ENCODE measurements around the gene ALDOB. TPM values are rescaled to one million over a fixed set of nuclear protein-coding genes. Genes with fewer than 3 reads are reported as not detected.

ALDOB gene
- total RNA-seq, 2 experiments from 2014 or later = not detected

- no peak for DNase-seq
- peaks cover 2% of the 10 kb centered on the region for H3K4me1 Mint-ChIP-seq (ENCODE audit: low read depth)
- H3K36me3 Mint-ChIP-seq (ENCODE audit: low read depth) = no peaks in the 10 kb centered on the region
- no peak overlapping the region for H3K27ac Mint-ChIP-seq
- H3K4me3 Mint-ChIP-seq = no peak overlapping the region
- H3K27me3 Mint-ChIP-seq (ENCODE audit: low read depth) = peaks cover 27% of the 10 kb centered on the region
- no peaks in the 10 kb centered on the region for H3K9me3 Mint-ChIP-seq
- intact Hi-C loops (cut with micrococcal nuclease) = no loop called here
- CTCF ChIA-PET = no interaction called here
These were observed 576 bp downstream of the ALDOB start for GRCh38 chr9:101434998-101435397.

DNA sequence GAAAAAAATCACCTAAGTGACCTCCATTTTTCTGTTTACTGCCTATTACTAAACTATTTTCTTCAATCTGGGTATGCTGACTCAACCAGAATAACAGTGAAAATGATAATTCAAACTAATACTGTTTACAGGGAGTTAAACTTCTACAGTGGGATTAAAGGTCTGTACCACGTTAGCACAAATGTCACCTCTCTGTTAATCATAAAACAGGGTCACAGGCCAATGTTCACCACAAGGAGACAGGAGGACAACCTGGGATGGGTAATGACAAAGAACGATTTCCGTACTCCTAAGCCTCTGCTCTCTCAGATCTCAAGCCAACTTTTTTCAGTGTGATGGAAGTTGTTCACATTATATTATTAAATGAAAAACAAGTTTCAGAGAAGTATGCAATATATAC is 2.3 kb downstream of the ALDOB start:
- H3K9me3 Mint-ChIP-seq = no peaks in the 10 kb centered on the region
- DNase-seq = no peak
- intact Hi-C loops (cut with micrococcal nuclease) = no loop called here
- no peaks in the 10 kb centered on the region for H3K36me3 Mint-ChIP-seq (ENCODE audit: low read depth)
- no peak overlapping the region for H3K4me3 Mint-ChIP-seq
- H3K27ac Mint-ChIP-seq = no peak overlapping the region
- peaks cover 30% of the 10 kb centered on the region for H3K27me3 Mint-ChIP-seq (ENCODE audit: low read depth)
- CTCF ChIA-PET = no interaction called here
- H3K4me1 Mint-ChIP-seq (ENCODE audit: low read depth) = peaks cover 2% of the 10 kb centered on the region

DNA sequence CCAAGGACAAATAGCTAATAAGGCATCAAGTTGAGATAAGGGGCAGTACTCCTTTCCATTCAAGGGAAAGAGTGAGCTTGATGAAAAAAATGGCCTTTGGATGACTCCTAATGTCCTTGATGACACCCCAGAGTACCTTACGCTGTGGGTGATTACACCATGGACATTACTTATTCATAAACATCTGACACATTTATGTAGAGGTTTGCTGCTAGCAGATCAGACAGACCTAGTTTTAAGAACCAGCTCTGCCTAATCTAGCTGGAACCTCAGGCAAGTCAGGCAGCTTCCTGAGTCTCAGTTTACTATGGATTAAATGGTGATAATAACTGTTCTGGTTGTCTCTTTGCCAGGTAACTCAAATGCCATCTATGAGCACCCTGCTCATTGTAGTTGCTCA is 2.8 kb downstream of the ALDOB start:
- intact Hi-C loops (cut with micrococcal nuclease) = no loop called here
- CTCF ChIA-PET = interaction anchor here (1.3 to 2.1 kb wide), 2 partner anchors 16 to 26 kb away, joined by 5 to 6 read pairs; no protein-coding TSS in a partner anchor
- Mint-ChIP-seq H3K27me3 (ENCODE audit: low read depth) (peaks cover 30% of the 10 kb centered on the region), H3K27ac (no peak overlapping the region), H3K9me3 (no peaks in the 10 kb centered on the region), H3K36me3 (ENCODE audit: low read depth) (no peaks in the 10 kb centered on the region), H3K4me1 (ENCODE audit: low read depth) (peaks cover 2% of the 10 kb centered on the region), H3K4me3 (no peak overlapping the region)
- no peak for DNase-seq

DNA sequence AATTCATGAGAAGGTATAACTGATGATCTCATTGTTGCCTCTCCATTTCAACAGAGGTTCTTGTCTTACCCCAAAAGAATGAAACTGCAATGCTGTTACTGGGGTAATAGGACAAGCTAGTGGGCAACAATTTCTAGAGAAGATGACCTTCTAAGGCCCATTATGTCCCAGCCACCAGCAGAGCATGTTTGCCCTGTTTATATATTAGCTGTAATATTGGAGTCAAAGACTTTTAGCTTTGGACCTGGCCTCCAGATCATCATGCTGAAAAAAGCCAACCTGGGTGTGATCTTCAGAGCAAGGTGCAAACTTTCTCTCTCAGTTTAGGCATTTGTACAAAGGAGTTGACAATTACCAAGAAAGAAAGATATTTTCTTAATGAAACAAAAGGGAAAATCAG is 3.4 kb downstream of the ALDOB start:
- DNase-seq = no peak
- Mint-ChIP-seq H3K4me1 (ENCODE audit: low read depth) (peaks cover 2% of the 10 kb centered on the region), H3K4me3 (no peak overlapping the region), H3K27me3 (ENCODE audit: low read depth) (peaks cover 26% of the 10 kb centered on the region), H3K9me3 (no peaks in the 10 kb centered on the region), H3K27ac (no peak overlapping the region), H3K36me3 (ENCODE audit: low read depth) (no peaks in the 10 kb centered on the region)
- intact Hi-C loops (cut with micrococcal nuclease) = no loop called here
- CTCF ChIA-PET = interaction anchor here (1.3 to 2.1 kb wide), 2 partner anchors 17 to 27 kb away, joined by 5 to 6 read pairs; no protein-coding TSS in a partner anchor

GRCh38 chr9:101429736-101430135 is 5.8 kb downstream of the ALDOB start:
- Mint-ChIP-seq H3K27ac (no peak overlapping the region), H3K9me3 (no peaks in the 10 kb centered on the region), H3K36me3 (ENCODE audit: low read depth) (no peaks in the 10 kb centered on the region), H3K27me3 (ENCODE audit: low read depth) (peaks cover 17% of the 10 kb centered on the region), H3K4me3 (no peak overlapping the region), H3K4me1 (ENCODE audit: low read depth) (no peaks in the 10 kb centered on the region)
- intact Hi-C loops (cut with micrococcal nuclease) = no loop called here
- no peak for DNase-seq
- CTCF ChIA-PET = interaction anchor here (0.6 kb wide), 1 partner anchor 57 kb away, joined by 3 read pairs; no protein-coding TSS in a partner anchor

- H3K4me1 Mint-ChIP-seq (ENCODE audit: low read depth) = no peaks in the 10 kb centered on the region
- H3K27ac Mint-ChIP-seq = no peak overlapping the region
- no peak overlapping the region for H3K4me3 Mint-ChIP-seq
- CTCF ChIA-PET = no interaction called here
- intact Hi-C loops (cut with micrococcal nuclease) = no loop called here
- no peaks in the 10 kb centered on the region for H3K36me3 Mint-ChIP-seq (ENCODE audit: low read depth)
- peaks cover 19% of the 10 kb centered on the region for H3K27me3 Mint-ChIP-seq (ENCODE audit: low read depth)
- DNase-seq = no peak
- peaks cover 2% of the 10 kb centered on the region for H3K9me3 Mint-ChIP-seq
These were observed 6.7 kb downstream of the ALDOB start for GRCh38 chr9:101428909-101429308.

- DNase-seq = no peak
- no peaks in the 10 kb centered on the region for H3K36me3 Mint-ChIP-seq (ENCODE audit: low read depth)
- intact Hi-C loops (cut with micrococcal nuclease) = no loop called here
- peaks cover 5% of the 10 kb centered on the region for H3K9me3 Mint-ChIP-seq
- no peak overlapping the region for H3K27ac Mint-ChIP-seq
- no peak overlapping the region for H3K4me3 Mint-ChIP-seq
- CTCF ChIA-PET = no interaction called here
- H3K27me3 Mint-ChIP-seq (ENCODE audit: low read depth) = peaks cover 18% of the 10 kb centered on the region
- H3K4me1 Mint-ChIP-seq (ENCODE audit: low read depth) = no peaks in the 10 kb centered on the region
These were observed 7.5 kb downstream of the ALDOB start for GRCh38 chr9:101427957-101428655.

- Mint-ChIP-seq H3K36me3 (ENCODE audit: low read depth) (no peaks in the 10 kb centered on the region), H3K4me1 (ENCODE audit: low read depth) (no peaks in the 10 kb centered on the region), H3K9me3 (peaks cover 7% of the 10 kb centered on the region), H3K27ac (no peak overlapping the region), H3K4me3 (no peak overlapping the region), H3K27me3 (ENCODE audit: low read depth) (peaks cover 18% of the 10 kb centered on the region)
- no peak for DNase-seq
- CTCF ChIA-PET = interaction anchor here (1.6 kb wide), 1 partner anchor 40 kb away, joined by 4 read pairs; no protein-coding TSS in a partner anchor
- intact Hi-C loops (cut with micrococcal nuclease) = no loop called here
These were observed 8.2 kb downstream of the ALDOB start for GRCh38 chr9:101427358-101427757.

DNA sequence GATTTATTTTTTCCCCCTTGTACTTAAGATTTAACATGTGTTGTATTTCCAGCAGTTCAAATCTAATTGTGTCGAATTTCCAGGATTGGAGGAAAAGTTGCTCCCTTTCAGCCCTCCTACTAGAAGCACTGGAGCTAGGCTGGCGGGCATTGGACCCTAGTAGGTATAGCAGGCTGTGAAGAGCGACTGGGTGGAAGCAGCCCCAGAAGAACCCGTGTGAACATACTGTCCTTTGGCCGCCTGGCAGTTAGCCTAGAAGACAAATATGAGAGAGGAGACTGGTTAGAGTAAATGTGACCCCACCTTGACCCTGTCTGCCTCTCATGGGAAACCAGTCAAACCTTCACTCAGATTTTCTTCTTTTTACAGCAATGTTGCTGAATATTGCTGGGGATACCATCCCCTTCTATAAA is 13.9 kb downstream of the ALDOB start:
- Mint-ChIP-seq H3K4me1 (ENCODE audit: low read depth) (peaks cover 5% of the 10 kb centered on the region), H3K9me3 (peaks cover 32% of the 10 kb centered on the region), H3K36me3 (ENCODE audit: low read depth) (peaks cover 9% of the 10 kb centered on the region), H3K27me3 (ENCODE audit: low read depth) (peaks cover 2% of the 10 kb centered on the region), H3K27ac (no peak overlapping the region), H3K4me3 (no peak overlapping the region)
- CTCF ChIA-PET = no interaction called here
- intact Hi-C loops (cut with micrococcal nuclease) = no loop called here
- no peak for DNase-seq

- peaks cover 40% of the 10 kb centered on the region for H3K9me3 Mint-ChIP-seq
- DNase-seq = no peak
- intact Hi-C loops (cut with micrococcal nuclease) = no loop called here
- no peak overlapping the region for H3K4me3 Mint-ChIP-seq
- peaks cover 5% of the 10 kb centered on the region for H3K4me1 Mint-ChIP-seq (ENCODE audit: low read depth)
- peaks cover 2% of the 10 kb centered on the region for H3K27me3 Mint-ChIP-seq (ENCODE audit: low read depth)
- no peak overlapping the region for H3K27ac Mint-ChIP-seq
- CTCF ChIA-PET = no interaction called here
- H3K36me3 Mint-ChIP-seq (ENCODE audit: low read depth) = peaks cover 17% of the 10 kb centered on the region
These were observed 15.7 kb downstream of the ALDOB start for GRCh38 chr9:101419863-101420262.

- intact Hi-C loops (cut with micrococcal nuclease) = no loop called here
- CTCF ChIA-PET = no interaction called here
- peaks cover 24% of the 10 kb centered on the region for H3K36me3 Mint-ChIP-seq (ENCODE audit: low read depth)
- no peaks in the 10 kb centered on the region for H3K27me3 Mint-ChIP-seq (ENCODE audit: low read depth)
- no peak overlapping the region for H3K4me3 Mint-ChIP-seq
- no peak for DNase-seq
- no peak overlapping the region for H3K27ac Mint-ChIP-seq
- peaks cover 43% of the 10 kb centered on the region for H3K9me3 Mint-ChIP-seq
- H3K4me1 Mint-ChIP-seq (ENCODE audit: low read depth) = peaks cover 5% of the 10 kb centered on the region
These were observed 16.8 kb downstream of the ALDOB start for GRCh38 chr9:101418518-101419430.

DNA sequence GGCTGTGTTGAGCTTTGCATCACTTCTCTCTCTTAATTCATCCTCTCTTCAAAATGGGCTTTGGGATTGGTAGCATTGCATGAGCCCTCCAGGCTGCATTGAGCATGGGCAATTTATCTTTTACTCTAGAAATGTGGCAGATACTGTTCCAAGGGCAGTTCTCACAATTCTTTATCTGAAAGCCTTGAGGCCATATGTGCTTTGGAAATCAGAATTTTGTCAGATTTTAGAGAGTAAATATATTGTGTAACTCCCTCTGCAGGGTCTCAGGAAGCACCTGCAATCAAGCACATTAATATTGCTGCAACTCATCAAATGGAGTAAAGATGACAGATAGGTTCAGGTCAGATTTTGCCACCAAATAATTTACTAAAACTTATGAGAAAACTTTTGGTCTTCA is 17.6 kb downstream of the ALDOB start:
- H3K9me3 Mint-ChIP-seq = peaks cover 46% of the 10 kb centered on the region

More for the DNA sequence above, 17.6 kb downstream of the ALDOB start:
- peaks cover 32% of the 10 kb centered on the region for H3K36me3 Mint-ChIP-seq (ENCODE audit: low read depth)
- intact Hi-C loops (cut with micrococcal nuclease) = no loop called here
- peaks cover 5% of the 10 kb centered on the region for H3K4me1 Mint-ChIP-seq (ENCODE audit: low read depth)
- CTCF ChIA-PET = no interaction called here
- H3K4me3 Mint-ChIP-seq = no peak overlapping the region
- H3K27ac Mint-ChIP-seq = no peak overlapping the region
- no peaks in the 10 kb centered on the region for H3K27me3 Mint-ChIP-seq (ENCODE audit: low read depth)
- DNase-seq = no peak

Data from activated naive CD4-positive, alpha-beta T cell treated with anti-CD3 and anti-CD28 coated beads for 36 hours (primary cell).